Limb (tissue), 2 donors: ENCODE results near the gene PGA4.

Experiments
- DNase-seq, 2 donors: peaks; one replicate each; pipeline ENCODE4 v3.0.0-alpha.2; 2016; ENCODE audit errors: extremely low spot score in 2 of 2

The PGA4 gene

GRCh38 chr11:61278001-61278470 is 55.9 kb downstream of the PGA4 start:
- no peak for DNase-seq

- DNase-seq, result no peak
Measured at GRCh38 chr11:61279934-61280659, 58.0 kb downstream of the PGA4 start.

GRCh38 chr11:61280883-61281580 is 58.9 kb downstream of the PGA4 start:
- DNase-seq, result no peak
